IMR-90 (cell line): ENCODE results near the gene PCCB.

ENCODE experiments used
- BHLHE40 ChIP-seq: fragments of 150-350 bp; IDR thresholded peaks from 2 replicates; pipeline ENCODE4 v1.6.1; 2016; ENCODE audit warnings: mild to moderate bottlenecking, low read depth, low read length
- CEBPB ChIP-seq: IDR thresholded peaks from 2 replicates; pipeline ENCODE4 v1.6.1; 2012; ENCODE audit warnings: low read depth, low read length, improper control_type of control experiment
- CHD1 ChIP-seq: IDR thresholded peaks from 2 replicates; pipeline ENCODE4 v1.6.1; 2012; ENCODE audit warnings: low read depth, low read length, improper control_type of control experiment
- CTCF ChIP-seq: conservative IDR thresholded peaks from 2 replicates; pipeline ENCODE4 v1.5.1; 2012; ENCODE audit warnings: mild to moderate bottlenecking, low read depth, low read length, improper control_type of control experiment
- ELK1 ChIP-seq: fragments of 150-350 bp; IDR thresholded peaks from 2 replicates; pipeline ENCODE4 v1.6.1; 2016; ENCODE audit warnings: low read depth, mild to moderate bottlenecking, low read length, moderate library complexity, borderline replicate concordance
- FOS ChIP-seq: fragments of 150-350 bp; IDR thresholded peaks from 2 replicates; pipeline ENCODE4 v1.6.1; 2016; ENCODE audit warnings: low read depth, low read length
- MAZ ChIP-seq: IDR thresholded peaks from 2 replicates; pipeline ENCODE4 v1.6.1; 2012; ENCODE audit warnings: low read depth, mild to moderate bottlenecking, low read length, improper control_type of control experiment, moderate library complexity, borderline replicate concordance
- NFE2L2 ChIP-seq: fragments of 150-350 bp; IDR thresholded peaks from 2 replicates; pipeline ENCODE4 v1.6.1; 2016; ENCODE audit warnings: low read depth, mild to moderate bottlenecking, low read length
- POLR2A ChIP-seq: IDR thresholded peaks from 2 replicates; pipeline ENCODE4 v1.6.1; 2012; ENCODE audit warnings: mild to moderate bottlenecking, low read depth, low read length
- RAD21 ChIP-seq: IDR thresholded peaks from 2 replicates; pipeline ENCODE4 v1.6.1; 2012; ENCODE audit warnings: low read length, improper control_type of control experiment
- RCOR1 ChIP-seq: IDR thresholded peaks from 2 replicates; pipeline ENCODE4 v1.6.1; 2012; ENCODE audit warnings: mild to moderate bottlenecking, low read length, improper control_type of control experiment; ENCODE audit not compliant: insufficient replicate concordance
- RFX5 ChIP-seq: IDR thresholded peaks from 2 replicates; pipeline ENCODE4 v1.8.0; 2012; ENCODE audit warnings: low read depth, mild to moderate bottlenecking, low read length, moderate library complexity
- SMC3 ChIP-seq: fragments of 150-350 bp; IDR thresholded peaks from 2 replicates; pipeline ENCODE4 v1.6.1; 2016; ENCODE audit warnings: low read depth, mild to moderate bottlenecking, antibody characterized with exemption, low read length, moderate library complexity
- USF2 ChIP-seq: fragments of 150-350 bp; IDR thresholded peaks from 2 replicates; pipeline ENCODE4 v1.6.1; 2017; ENCODE audit warnings: mild to moderate bottlenecking, antibody characterized with exemption, low read length, low read depth

- TF ChIP-seq CTCF: no peak
- TF ChIP-seq RCOR1: no peak
- no peak for TF ChIP-seq CEBPB
- TF ChIP-seq ELK1: no peak
- no peak for TF ChIP-seq POLR2A
- no peak for TF ChIP-seq BHLHE40
- no peak for TF ChIP-seq FOS
- no peak for TF ChIP-seq MAZ
- no peak for TF ChIP-seq USF2
- no peak for TF ChIP-seq RFX5
- TF ChIP-seq RAD21: no peak
- no peak for TF ChIP-seq CHD1
- TF ChIP-seq SMC3: no peak
- no peak for TF ChIP-seq NFE2L2
Observed at GRCh38 chr3:136300444-136300843, 50.3 kb downstream of the PCCB start.
